Astrocyte (in vitro differentiated cells and primary cell): ENCODE measurements around the gene PFDN1.

Experiments used
- CTCF ChIP-seq: IDR thresholded peaks from 2 replicates; pipeline ENCODE4 v1.5.1; 2011; ENCODE audit warnings: low read depth, mild to moderate bottlenecking, inconsistent platforms, low read length, moderate library complexity; ENCODE audit not compliant: insufficient read depth
- EZH2 ChIP-seq: IDR thresholded peaks from 2 replicates; pipeline ENCODE4 v1.6.1; 2012; ENCODE audit warnings: mild to moderate bottlenecking, low read length, inconsistent platforms; ENCODE audit not compliant: insufficient read depth

- TF ChIP-seq CTCF (no peak), EZH2 (no peak)
Measured at GRCh38 chr5:140322751-140323731, 20.1 kb upstream of the PFDN1 start.
